H9 (cell line): ENCODE results near the gene CREB5. TPM values are rescaled to one million over a fixed set of nuclear protein-coding genes. Genes with fewer than 3 reads are reported as not detected.

Source experiments
- DNase-seq: peaks from one replicate; pipeline ENCODE4 v3.0.0-alpha.2; 2017
- H2AFZ ChIP-seq: one replicate; pipeline ENCODE4 v1.6.1; 2013; ENCODE audit warnings: mild to moderate bottlenecking, low read length, control low read depth, moderate library complexity
- H2AK5ac ChIP-seq: 2 replicates; pipeline ENCODE4 v1.6.1; 2013; ENCODE audit warnings: low read length, control low read depth, mixed read lengths; ENCODE audit not compliant: insufficient read length
- H2BK120ac ChIP-seq: one replicate; pipeline ENCODE4 v1.6.1; 2013; ENCODE audit warnings: low read depth, mild to moderate bottlenecking, low read length, control low read depth, inconsistent platforms; ENCODE audit not compliant: poor library complexity, severe bottlenecking
- H2BK12ac ChIP-seq: 2 replicates; pipeline ENCODE4 v1.6.1; 2013; ENCODE audit warnings: low read length, control low read depth, mixed read lengths, low read depth; ENCODE audit not compliant: insufficient read length
- H2BK15ac ChIP-seq: 2 replicates; pipeline ENCODE4 v1.6.1; 2013; ENCODE audit warnings: low read depth, low read length, control low read depth
- H2BK20ac ChIP-seq: one replicate; pipeline ENCODE4 v1.6.1; 2013; ENCODE audit warnings: low read depth, mild to moderate bottlenecking, low read length, control low read depth, inconsistent platforms; ENCODE audit not compliant: poor library complexity, severe bottlenecking
- H2BK5ac ChIP-seq: 2 replicates; pipeline ENCODE4 v1.6.1; 2013; ENCODE audit warnings: low read length, control low read depth, mixed read lengths; ENCODE audit not compliant: insufficient read length
- H3K14ac ChIP-seq: 2 replicates; pipeline ENCODE4 v1.6.1; 2013; ENCODE audit warnings: low read length, control low read depth; ENCODE audit not compliant: insufficient read depth
- H3K18ac ChIP-seq: 2 replicates; pipeline ENCODE4 v1.6.1; 2013; ENCODE audit warnings: low read depth, mild to moderate bottlenecking, mixed read lengths, low read length, control low read depth; ENCODE audit not compliant: insufficient read length
- H3K23ac ChIP-seq: 2 replicates; pipeline ENCODE4 v1.6.1; 2013; ENCODE audit warnings: low read length, control low read depth, mixed read lengths, low read depth; ENCODE audit not compliant: insufficient read length
- H3K23me2 ChIP-seq: 2 replicates; pipeline ENCODE4 v1.6.1; 2013; ENCODE audit warnings: low read depth, mild to moderate bottlenecking, mixed read lengths, low read length, control low read depth; ENCODE audit not compliant: insufficient read length, poor library complexity, severe bottlenecking
- H3K27ac ChIP-seq: 2 replicates; pipeline ENCODE4 v1.5.1; 2013; ENCODE audit warnings: low read length, control low read depth, mixed read lengths, low read depth; ENCODE audit not compliant: insufficient read length
- H3K27me3 ChIP-seq: 2 replicates; pipeline ENCODE4 v1.6.1; 2013; ENCODE audit warnings: low read length, control low read depth, inconsistent platforms; ENCODE audit not compliant: insufficient read depth
- H3K4ac ChIP-seq: 2 replicates; pipeline ENCODE4 v1.6.1; 2013; ENCODE audit warnings: low read depth, mild to moderate bottlenecking, control low read depth, inconsistent platforms, low read length, moderate library complexity
- H3K4me1 ChIP-seq: 2 replicates; pipeline ENCODE4 v1.6.1; 2013; ENCODE audit warnings: low read length, control low read depth, inconsistent platforms; ENCODE audit not compliant: insufficient read depth
- H3K4me2 ChIP-seq: 2 replicates; pipeline ENCODE4 v1.6.1; 2013; ENCODE audit warnings: low read length, control low read depth, mixed read lengths; ENCODE audit not compliant: insufficient read length, insufficient read depth
- H3K56ac ChIP-seq: 2 replicates; pipeline ENCODE4 v1.6.1; 2013; ENCODE audit warnings: low read depth, mild to moderate bottlenecking, mixed read lengths, low read length, control low read depth; ENCODE audit not compliant: insufficient read length
- H3K79me1 ChIP-seq: 2 replicates; pipeline ENCODE4 v1.6.1; 2013; ENCODE audit warnings: low read depth, mild to moderate bottlenecking, moderate library complexity, low read length, control low read depth, inconsistent platforms; ENCODE audit not compliant: insufficient read depth, poor library complexity, severe bottlenecking
- H3K79me2 ChIP-seq: 2 replicates; pipeline ENCODE4 v1.6.1; 2013; ENCODE audit warnings: low read length, control low read depth, inconsistent platforms; ENCODE audit not compliant: insufficient read depth
- H3K9ac ChIP-seq: 2 replicates; pipeline ENCODE4 v1.6.1; 2013; ENCODE audit warnings: low read length, control low read depth, mixed read lengths; ENCODE audit not compliant: insufficient read length; ENCODE audit errors: extremely low read depth
- H3K9me3 ChIP-seq: one replicate; pipeline ENCODE4 v1.6.1; 2013; ENCODE audit warnings: low read depth, low read length, inconsistent platforms; ENCODE audit not compliant: control insufficient read depth
- H3T11ph ChIP-seq: one replicate; pipeline ENCODE4 v1.6.1; 2013; ENCODE audit warnings: mild to moderate bottlenecking, low read length, control low read depth, inconsistent platforms
- H4K20me1 ChIP-seq: one replicate; pipeline ENCODE4 v1.6.1; 2013; ENCODE audit not compliant: control insufficient read depth, insufficient read length, insufficient read depth
- H4K5ac ChIP-seq: 2 replicates; pipeline ENCODE4 v1.6.1; 2013; ENCODE audit warnings: low read depth, mild to moderate bottlenecking, mixed read lengths, low read length, control low read depth; ENCODE audit not compliant: insufficient read length
- H4K8ac ChIP-seq: replicated peaks from 2 replicates; pipeline ENCODE4 v1.6.1; 2013; ENCODE audit warnings: low read length, control low read depth, mixed read lengths, low read depth; ENCODE audit not compliant: insufficient read length
- H4K91ac ChIP-seq: 2 replicates; pipeline ENCODE4 v1.6.1; 2013; ENCODE audit warnings: low read depth, mild to moderate bottlenecking, moderate library complexity, mixed read lengths, low read length, control low read depth; ENCODE audit not compliant: insufficient read length
- H3K27ac Mint-ChIP-seq, 3 experiments: 2 replicates in 2 of 3; 3 replicates in 1 of 3; pipeline ENCODE4 v1.8.0; 2020 to 2021; ENCODE audit warnings: mixed read lengths in 3 of 3, mild to moderate bottlenecking in 1 of 3, moderate library complexity in 1 of 3
- H3K27me3 Mint-ChIP-seq: 2 replicates; pipeline ENCODE4 v1.8.0; 2021; ENCODE audit warnings: low read depth, mild to moderate bottlenecking, moderate library complexity, mixed read lengths
- H3K36me3 Mint-ChIP-seq, 3 experiments: 2 replicates in 2 of 3; 3 replicates in 1 of 3; pipeline ENCODE4 v1.8.0; 2020 to 2021; ENCODE audit warnings: low read depth in 3 of 3, mixed read lengths in 3 of 3; ENCODE audit not compliant: insufficient read depth in 1 of 3
- H3K4me1 Mint-ChIP-seq, 2 experiments: 2 replicates each; pipeline ENCODE4 v1.8.0; 2020; ENCODE audit warnings: mixed read lengths in 2 of 2
- H3K4me3 Mint-ChIP-seq, 2 experiments: 2 replicates in 1 of 2; 3 replicates in 1 of 2; pipeline ENCODE4 v1.8.0; 2020 to 2021; ENCODE audit warnings: mild to moderate bottlenecking in 2 of 2, mixed read lengths in 2 of 2, moderate library complexity in 1 of 2
- H3K9me3 Mint-ChIP-seq, 2 experiments: 2 replicates in 1 of 2; 3 replicates in 1 of 2; pipeline ENCODE4 v1.8.0; 2020; ENCODE audit warnings: mild to moderate bottlenecking in 2 of 2, mixed read lengths in 2 of 2, moderate library complexity in 1 of 2
- CTCF ChIP-seq: fragments of 200-600 bp; sonication (generic); conservative IDR thresholded peaks from 3 replicates; pipeline ENCODE4 v1.8.0; 2021; ENCODE audit warnings: antibody characterized with exemption, mild to moderate bottlenecking
- WGBS: extraction: QIAGEN DNeasy Blood & Tissue Kit; methylation state at CpG from one replicate; pipeline ENCODE4 v1.1.7; 2013; ENCODE audit warnings: missing lambda C conversion rate, low lambda C conversion rate, mixed read lengths; ENCODE audit not compliant: insufficient read length; ENCODE audit errors: extremely low coverage; 5-methylcytosine and 5-hydroxymethylcytosine counted together
- total RNA-seq: library from RNA; stranded (reverse); gene quantifications from 2 replicates; pipeline ENCODE4 v1.2.1, GENCODE V29; 2021

The CREB5 gene
- total RNA-seq, 1 experiment from 2014 or later = 4.0 TPM

GRCh38 chr7:28478656-28479055 is 66.3 kb downstream of the CREB5 start:
- H4K91ac ChIP-seq = no peak overlapping the region
- H2BK12ac ChIP-seq = no peak overlapping the region
- no peak overlapping the region for H3K4ac ChIP-seq
- H3K27ac Mint-ChIP-seq = no peak overlapping the region
- H3K14ac ChIP-seq = no peak overlapping the region
- H2BK5ac ChIP-seq = no peak overlapping the region
- no peak overlapping the region for H3K4me3 Mint-ChIP-seq
- H3K9me3 Mint-ChIP-seq = no peaks in the 10 kb centered on the region
- no peak for TF ChIP-seq CTCF
- H3K79me1 ChIP-seq = no peaks in the 10 kb centered on the region
- no peak overlapping the region for H3K9ac ChIP-seq
- H3K56ac ChIP-seq = no peak overlapping the region
- H3K27me3 Mint-ChIP-seq = no peaks in the 10 kb centered on the region; the same call in 1 of the 2 replicates
- H3K4me2 ChIP-seq = no peak overlapping the region
- H3K4me1 Mint-ChIP-seq = peaks cover 39 to 52% of the 10 kb centered on the region in 2 experiments
- peaks cover 24% of the 10 kb centered on the region; the same call in 1 of the 2 replicates for H3K4me1 ChIP-seq
- H4K5ac ChIP-seq = no peak overlapping the region
- no peak overlapping the region for H2BK20ac ChIP-seq
- no peak overlapping the region for H2BK15ac ChIP-seq
- no peak overlapping the region for H2AK5ac ChIP-seq
- no peak overlapping the region for H3K18ac ChIP-seq
- DNase-seq = no peak
- no peak overlapping the region for H3K23ac ChIP-seq
- H3K9me3 ChIP-seq = no peaks in the 10 kb centered on the region
- H3T11ph ChIP-seq = no peak overlapping the region
- no CpG with 5 or more reads among the region's 1 CpG for WGBS
- H3K79me2 ChIP-seq = no peaks in the 10 kb centered on the region
- no peak overlapping the region for H2BK120ac ChIP-seq
- H3K23me2 ChIP-seq = no peaks in the 10 kb centered on the region
- no peak overlapping the region for H2AFZ ChIP-seq
- no peak overlapping the region for H3K27ac ChIP-seq
- H4K20me1 ChIP-seq = no peaks in the 10 kb centered on the region
- H4K8ac ChIP-seq = no peak overlapping the region
- no peaks in the 10 kb centered on the region for H3K36me3 Mint-ChIP-seq
- no peaks in the 10 kb centered on the region for H3K27me3 ChIP-seq
